Skeletal muscle cell (primary cell): ENCODE measurements around the gene C1QTNF6.

Experiments
- DNase-seq: peaks from one replicate; pipeline ENCODE4 v3.0.0-alpha.2; 2010; ENCODE audit warnings: low read depth
- H3K4me3 ChIP-seq: 2 replicates; pipeline ENCODE4 v1.5.1; 2011; ENCODE audit warnings: low read depth, mild to moderate bottlenecking, control low read depth, low read length, moderate library complexity

The C1QTNF6 gene

GRCh38 chr22:37224757-37225420, 36.8 kb upstream of the C1QTNF6 start:
- H3K4me3 ChIP-seq = no peak overlapping the region
- DNase-seq = no peak

- DNase-seq = no peak
- H3K4me3 ChIP-seq = no peak overlapping the region
These were observed 36.0 kb upstream of the C1QTNF6 start for GRCh38 chr22:37223965-37224551.

- H3K4me3 ChIP-seq = no peak overlapping the region
These were observed 34.5 kb upstream of the C1QTNF6 start for GRCh38 chr22:37222440-37222971.

GRCh38 chr22:37221424-37222333, 33.6 kb upstream of the C1QTNF6 start:
- no peak overlapping the region for H3K4me3 ChIP-seq
- DNase-seq = no peak

More at GRCh38 chr22:37222440-37222971, 34.5 kb upstream of the C1QTNF6 start:
- DNase-seq = no peak

- no peak for DNase-seq
- no peak overlapping the region for H3K4me3 ChIP-seq
These were observed 32.5 kb upstream of the C1QTNF6 start for GRCh38 chr22:37220543-37220981.

GRCh38 chr22:37219533-37219932, 31.5 kb upstream of the C1QTNF6 start:
- DNase-seq = no peak
- H3K4me3 ChIP-seq = no peak overlapping the region

GRCh38 chr22:37218771-37219411, 30.8 kb upstream of the C1QTNF6 start:
- DNase-seq = no peak
- no peak overlapping the region for H3K4me3 ChIP-seq

GRCh38 chr22:37218399-37218770, 30.3 kb upstream of the C1QTNF6 start:
- H3K4me3 ChIP-seq = no peak overlapping the region
- DNase-seq = no peak

- H3K4me3 ChIP-seq = no peak overlapping the region
- DNase-seq = no peak
These were observed 27.8 kb upstream of the C1QTNF6 start for GRCh38 chr22:37215890-37216289.

GRCh38 chr22:37214731-37215030, 26.6 kb upstream of the C1QTNF6 start:
- H3K4me3 ChIP-seq = no peak overlapping the region
- no peak for DNase-seq

GRCh38 chr22:37213941-37214730, 26.1 kb upstream of the C1QTNF6 start:
- no peak for DNase-seq
- no peak overlapping the region for H3K4me3 ChIP-seq

GRCh38 chr22:37213218-37213855, 25.3 kb upstream of the C1QTNF6 start:
- no peak for DNase-seq
- H3K4me3 ChIP-seq = no peak overlapping the region

- no peak for DNase-seq
- no peak within 1 kb of the TSS for H3K4me3 ChIP-seq
These were observed 24.3 kb upstream of the C1QTNF6 start, which contains the start of gene SSTR3 for GRCh38 chr22:37212174-37212906. SSTR3 (minus strand) TSS chr22:37212477; CDS start chr22:37207803, 4,674 bp downstream.

GRCh38 chr22:37211866-37212173, 23.8 kb upstream of the C1QTNF6 start:
- DNase-seq = no peak
- H3K4me3 ChIP-seq = no peak overlapping the region

- no peak overlapping the region for H3K4me3 ChIP-seq
- DNase-seq = no peak
These were observed 23.2 kb upstream of the C1QTNF6 start for GRCh38 chr22:37211075-37211865.

GRCh38 chr22:37210041-37210803, 22.2 kb upstream of the C1QTNF6 start:
- no peak overlapping the region for H3K4me3 ChIP-seq
- no peak for DNase-seq
